Measurements from ENCODE around the gene GADD45GIP1.
A peak's percentile ranks its signal among the peaks of the same experiment; 100 is the strongest.
"Not testable (repeated sequence)": the region's sequence is repeated elsewhere in the genome, so short reads cannot be mapped to it uniquely, and the experiment has no call there.

GADD45GIP1 gene

GRCh38 chr19:12987781-12988180 lies 30.8 kb upstream of the GADD45GIP1 start:
- DNase-seq (ENCODE audit: low spot score), result no peak

DNA sequence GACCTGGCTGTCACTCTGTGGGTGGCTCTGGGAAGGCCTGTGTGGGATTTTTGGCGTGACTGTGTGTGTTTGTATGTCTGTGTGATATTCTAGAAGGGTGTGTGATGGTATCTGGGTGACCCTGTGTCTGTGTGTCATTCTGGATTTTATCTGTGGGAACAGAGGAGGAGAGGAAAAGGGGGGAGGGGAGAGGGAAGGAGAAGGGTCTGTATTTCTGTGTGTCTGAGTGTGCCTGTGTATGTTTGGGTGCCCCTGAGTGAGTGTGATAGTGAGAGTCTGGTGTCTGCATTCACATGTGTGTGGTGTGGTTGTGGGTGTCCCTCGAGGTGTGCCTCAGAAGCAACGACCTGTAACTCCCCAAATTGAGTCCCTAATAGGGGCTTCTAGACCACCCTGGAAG lies 30.2 kb upstream of the GADD45GIP1 start:
- DNase-seq (ENCODE audit: low spot score), result no peak

DNA sequence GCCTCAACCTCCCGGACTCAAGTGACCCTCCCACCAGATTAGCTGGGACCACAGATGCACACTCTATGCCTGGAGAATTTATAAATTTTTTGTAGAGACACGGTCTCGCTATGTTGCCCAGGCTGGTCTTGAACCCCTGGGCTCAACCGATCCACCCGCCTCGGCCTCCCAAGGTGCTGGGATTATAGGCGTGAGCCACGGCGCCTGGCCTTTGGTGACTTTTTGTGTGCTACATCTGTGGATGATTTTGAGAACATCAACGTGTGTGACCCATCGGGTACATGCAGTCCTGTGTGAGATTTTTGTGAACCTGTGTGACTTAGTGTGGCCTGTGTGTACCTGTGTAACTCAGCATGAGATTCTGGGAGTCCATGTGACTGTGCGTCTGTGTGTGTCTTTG lies 29.7 kb upstream of the GADD45GIP1 start:
- DNase-seq (ENCODE audit: low spot score), result no peak

DNA sequence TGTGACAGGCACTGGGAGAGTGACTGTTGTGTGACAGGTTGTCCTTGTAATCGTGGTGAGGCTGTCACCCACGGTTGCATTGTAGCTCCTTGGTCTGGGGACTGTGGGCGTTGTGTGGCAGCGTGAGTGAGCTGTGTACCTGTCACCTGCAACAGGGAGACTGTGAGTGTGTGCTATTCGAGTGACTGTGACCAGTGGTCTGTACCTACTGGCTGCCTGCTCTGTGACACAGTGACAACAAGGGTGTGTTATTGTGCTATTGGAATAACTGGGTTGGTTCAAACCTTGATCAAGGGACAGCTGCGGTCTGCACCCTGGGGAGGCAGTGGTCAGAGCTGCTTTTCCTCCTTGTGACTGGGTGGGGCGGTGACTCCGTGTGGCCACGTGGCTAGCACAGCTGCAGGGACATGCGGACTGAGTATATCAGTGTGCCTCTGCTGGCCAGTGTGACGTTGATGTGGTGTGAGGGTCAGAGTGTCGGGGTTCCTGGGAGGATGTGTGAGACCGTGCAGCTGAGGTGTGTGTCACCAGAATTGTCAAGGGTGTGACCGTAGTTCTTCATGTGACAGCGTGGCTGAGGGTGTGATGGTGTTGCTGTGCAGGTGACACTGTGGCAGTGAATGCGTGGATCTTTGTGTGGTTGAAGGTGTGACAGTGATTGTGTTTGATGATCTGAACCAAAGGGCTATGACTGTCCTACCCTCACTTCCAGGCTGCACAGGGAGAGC lies 28.2 kb upstream of the GADD45GIP1 start:
- DNase-seq (ENCODE audit: low spot score), result peak; percentile 78

DNA sequence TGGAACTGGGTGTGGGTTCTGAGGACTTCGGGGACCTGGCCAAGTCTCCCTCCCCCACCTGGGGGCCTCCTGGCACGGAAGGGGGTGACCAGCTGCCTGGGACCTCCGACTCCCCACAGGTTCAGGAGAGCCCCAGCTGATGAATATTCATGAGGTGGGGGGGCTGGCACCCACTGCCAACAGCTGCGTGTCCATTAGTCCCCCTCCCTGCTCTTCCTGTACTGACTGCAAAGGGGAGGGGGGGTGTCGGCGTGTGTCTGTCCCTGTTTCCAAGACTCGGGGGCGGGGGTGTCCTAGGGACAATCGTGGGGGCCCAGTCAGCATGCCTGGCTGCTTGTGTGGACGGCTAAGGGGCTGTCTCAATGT lies 27.6 kb upstream of the GADD45GIP1 start:
- DNase-seq (ENCODE audit: low spot score), result no peak

- DNase-seq (ENCODE audit: low spot score), result no peak
These were observed 27.2 kb upstream of the GADD45GIP1 start for GRCh38 chr19:12984143-12984627.

DNA sequence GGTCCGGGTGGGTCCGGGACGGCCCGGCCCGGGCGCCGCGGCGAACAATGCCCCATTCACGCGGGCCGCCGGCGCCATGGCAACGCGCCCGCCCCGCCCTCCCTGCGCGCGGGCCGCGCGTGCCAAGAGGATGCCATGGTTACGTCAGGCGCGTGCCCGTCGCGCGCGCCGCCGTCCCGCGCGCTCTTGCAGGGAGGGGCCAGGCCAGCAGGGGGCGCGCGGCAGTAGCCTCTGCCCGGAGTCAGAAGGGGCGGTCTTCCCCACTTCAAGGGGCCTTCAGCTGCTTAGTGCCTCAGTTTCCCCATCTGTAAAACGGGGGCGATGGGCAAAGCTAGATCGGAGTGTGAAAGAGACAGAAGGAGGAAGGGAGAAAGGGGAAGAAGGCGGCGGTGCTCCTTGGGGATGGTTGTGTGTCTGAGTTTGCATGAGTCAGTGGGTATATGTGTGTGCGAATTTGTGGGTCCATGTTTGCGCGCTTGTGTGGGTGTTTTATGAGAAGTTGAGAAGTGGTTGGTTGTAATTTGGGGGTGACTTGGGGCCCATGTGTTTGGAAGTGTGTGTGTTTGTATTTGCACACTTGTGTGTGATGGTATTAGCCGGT lies 26.6 kb upstream of the GADD45GIP1 start:
- peak; percentile 94 for DNase-seq (ENCODE audit: low spot score)

- no peak for DNase-seq (ENCODE audit: low spot score)
These were observed 26.1 kb upstream of the GADD45GIP1 start for GRCh38 chr19:12983091-12983490.

DNA sequence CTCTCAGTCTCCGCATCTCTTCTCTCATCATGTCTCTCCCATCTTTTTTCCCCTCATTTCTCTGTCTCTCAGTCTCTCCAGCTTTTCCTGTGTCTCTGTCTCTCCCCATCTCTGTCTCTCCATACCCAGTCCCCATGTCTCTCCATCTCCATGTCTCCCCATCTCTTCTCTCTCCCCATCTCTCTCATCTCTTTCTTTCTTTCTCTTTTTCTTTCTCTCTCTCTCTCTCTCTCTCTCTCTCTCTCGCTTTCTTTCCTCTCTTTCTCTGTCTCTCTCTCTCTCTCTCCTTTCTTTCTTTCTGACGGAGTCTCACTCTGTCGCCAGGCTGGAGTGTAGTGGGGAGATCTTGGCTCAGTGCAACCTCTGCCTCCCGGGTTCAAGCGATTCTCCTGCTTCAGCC lies 25.6 kb upstream of the GADD45GIP1 start:
- no peak for DNase-seq (ENCODE audit: low spot score)

DNA sequence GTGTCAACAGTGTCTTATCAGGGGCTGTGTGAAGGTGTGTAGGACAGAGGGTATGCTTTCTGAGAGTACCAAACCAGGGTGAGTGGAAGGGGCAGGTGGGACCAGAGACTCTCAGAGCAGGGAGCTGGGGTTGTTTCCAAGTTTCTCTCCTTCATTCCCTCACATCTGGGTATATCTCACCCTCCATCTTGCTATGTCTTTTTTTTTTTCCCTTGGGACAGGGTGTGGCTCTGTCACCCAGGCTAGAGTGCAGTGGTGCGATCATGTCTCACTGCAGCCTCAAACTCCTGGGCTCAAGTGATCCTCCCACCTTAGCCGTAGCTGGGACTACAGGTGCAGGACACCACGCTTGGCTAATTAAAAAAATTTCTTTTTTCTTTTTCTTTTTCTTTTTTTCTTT lies 23.0 kb upstream of the GADD45GIP1 start:
- DNase-seq (ENCODE audit: low spot score), result no peak

- DNase-seq (ENCODE audit: low spot score), result not testable (repeated sequence)
These were observed 19.1 kb upstream of the GADD45GIP1 start for GRCh38 chr19:12976109-12976508.

- DNase-seq (ENCODE audit: low spot score), result no peak
These were observed 18.3 kb upstream of the GADD45GIP1 start for GRCh38 chr19:12975221-12975741.

GRCh38 chr19:12974301-12975220 lies 17.5 kb upstream of the GADD45GIP1 start:
- peak; percentile 35 for DNase-seq (ENCODE audit: low spot score)

- DNase-seq (ENCODE audit: low spot score), result no peak
These were observed 16.2 kb upstream of the GADD45GIP1 start for GRCh38 chr19:12973236-12973635.

GRCh38 chr19:12970070-12970820 lies 13.2 kb upstream of the GADD45GIP1 start:
- DNase-seq (ENCODE audit: low spot score), result no peak

GRCh38 chr19:12969292-12969988 lies 12.4 kb upstream of the GADD45GIP1 start, which contains the start of gene DAND5:
Gene DAND5, plus strand, starts transcription at chr19:12969576. Its CDS starts 85 bp downstream, at chr19:12969661.
- DNase-seq (ENCODE audit: low spot score), result no peak

- peak; percentile 25 for DNase-seq (ENCODE audit: low spot score)
These were observed 10.9 kb upstream of the GADD45GIP1 start for GRCh38 chr19:12967907-12968306.

DNA sequence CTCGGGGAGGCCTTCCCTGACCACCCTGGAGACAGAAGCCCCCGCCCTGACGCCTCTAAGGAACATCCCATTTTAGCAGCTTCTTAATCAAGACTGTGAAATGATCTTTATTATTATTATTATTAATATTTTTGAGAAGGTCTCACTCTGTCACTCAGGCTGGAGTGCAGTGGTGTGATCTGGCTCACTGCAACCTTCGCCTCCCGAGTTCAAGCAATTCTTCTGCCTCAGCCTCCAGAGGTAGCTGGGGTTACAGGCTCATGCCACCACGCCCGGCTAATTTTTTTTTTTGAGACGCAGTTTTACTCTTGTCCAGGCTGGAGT lies 8.8 kb upstream of the GADD45GIP1 start:
- DNase-seq (ENCODE audit: low spot score), result no peak

GRCh38 chr19:12965017-12965811 lies 8.2 kb upstream of the GADD45GIP1 start:
- peak; percentile 83 for DNase-seq (ENCODE audit: low spot score)

DNA sequence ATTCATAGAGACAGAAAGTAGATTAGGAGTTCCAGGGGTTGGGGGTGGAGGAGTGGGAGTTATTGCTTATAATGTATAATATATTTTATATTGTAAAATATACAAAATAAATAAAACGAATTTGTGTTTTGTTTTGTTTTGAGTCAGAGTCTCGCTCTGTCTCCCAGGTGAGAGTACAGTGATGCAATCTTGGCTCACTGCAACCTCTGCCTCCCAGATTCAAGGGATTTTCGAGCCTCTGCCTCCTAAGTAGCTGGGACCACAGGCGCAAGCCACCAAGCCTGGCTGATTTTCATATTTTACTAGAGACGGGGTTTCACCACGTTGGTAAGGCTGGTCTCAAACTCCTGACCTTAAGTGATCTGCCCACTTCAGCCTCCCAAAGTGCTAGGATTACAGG lies 2.5 kb upstream of the GADD45GIP1 start:
- no peak for DNase-seq (ENCODE audit: low spot score)
